Hepatic stellate cell (primary cell): ENCODE results near the gene POFUT2.

Experiments
- DNase-seq: peaks from one replicate; pipeline ENCODE4 v3.0.0; 2011; ENCODE audit warnings: low spot score

The POFUT2 gene

GRCh38 chr21:45222001-45222400, 65.7 kb downstream of the POFUT2 start:
- no peak for DNase-seq

- DNase-seq = no peak
Measured at GRCh38 chr21:45220714-45221490, 66.8 kb downstream of the POFUT2 start.

- DNase-seq = no peak
Measured at GRCh38 chr21:45220071-45220481, 67.6 kb downstream of the POFUT2 start.

DNA sequence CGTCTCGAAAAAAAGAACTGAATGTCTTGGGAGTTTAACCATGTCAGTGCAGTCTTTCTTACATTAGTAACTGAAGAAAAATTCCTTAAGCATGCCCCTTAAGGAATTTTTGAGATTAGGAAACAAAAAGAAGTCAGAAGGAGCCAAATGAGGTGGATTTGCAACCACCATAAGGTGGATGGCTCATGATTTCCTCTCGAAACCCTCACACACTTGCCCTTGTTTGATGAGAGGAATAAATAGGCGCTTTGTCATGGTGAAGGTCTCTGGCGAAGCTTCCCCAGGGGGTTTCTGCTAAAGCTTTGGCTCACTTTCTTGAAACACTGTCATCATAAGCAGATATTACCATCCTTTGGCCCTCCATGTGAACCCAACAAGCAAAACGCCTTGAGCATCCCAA, 68.2 kb downstream of the POFUT2 start:
- no peak for DNase-seq

DNA sequence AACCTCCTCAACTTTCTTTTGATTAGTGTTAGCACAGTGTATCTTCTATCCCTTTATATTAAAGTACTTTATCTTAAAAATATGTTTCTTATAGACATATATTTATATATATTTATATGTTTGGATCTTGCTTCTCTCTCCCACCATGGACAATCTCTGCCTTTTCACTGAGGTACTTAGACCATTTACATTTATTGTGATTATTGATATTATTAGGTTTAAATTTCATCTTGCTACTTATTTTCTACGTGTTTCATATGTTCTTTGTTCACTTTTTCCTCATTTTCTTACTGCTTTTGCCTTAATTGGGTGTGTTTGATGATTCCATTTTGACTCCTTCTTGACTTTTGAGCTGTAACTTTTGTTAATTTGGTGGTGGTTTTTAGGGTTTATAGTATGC, 70.7 kb downstream of the POFUT2 start:
- no peak for DNase-seq

DNA sequence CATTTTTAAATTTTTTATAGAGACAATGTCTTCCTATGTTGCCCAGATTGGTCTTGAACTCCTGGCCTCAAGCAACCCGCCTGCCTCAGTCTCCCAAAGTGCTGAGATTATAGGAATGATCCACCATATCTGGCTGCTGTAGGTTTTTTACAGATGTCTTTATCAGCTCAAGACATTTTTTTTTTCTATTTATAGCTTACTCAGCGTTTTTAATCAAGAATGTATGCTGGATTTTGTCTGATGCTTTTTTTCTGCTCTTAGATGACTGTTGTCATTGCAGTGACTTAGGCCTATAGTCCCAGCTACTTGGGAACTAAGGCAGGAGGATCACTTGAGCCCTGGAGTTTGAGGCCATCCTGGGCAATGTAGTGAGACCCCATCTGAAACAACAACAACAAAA, 72.5 kb downstream of the POFUT2 start:
- DNase-seq = no peak
